SK-N-SH treated with all-trans-retinoic acid at 6 μM for 48 hours (cell line): ENCODE measurements around the gene BRINP3.

Source experiments
- ATAC-seq: fragments of 200-7000 bp; cut with Tn5 transposase; 3 replicates; pipeline ENCODE4 v1.9.1; 2020; ENCODE audit warnings: mild to moderate bottlenecking, moderate library complexity
- ARNTL ChIP-seq: fragments of 450-650 bp; formaldehyde crosslinking; IDR thresholded peaks from 2 replicates; pipeline ENCODE4 v1.5.0; 2020; ENCODE audit warnings: low read depth, mild to moderate bottlenecking, moderate library complexity, borderline replicate concordance
- BACH2 ChIP-seq: fragments of 250-450 bp; sonication (Bioruptor Pico); IDR thresholded peaks from 2 replicates; pipeline ENCODE4 v1.9.0; 2021; ENCODE audit warnings: mild to moderate bottlenecking, borderline replicate concordance
- CREB5 ChIP-seq: fragments of 250-450 bp; sonication (Bioruptor Pico); IDR thresholded peaks from 2 replicates; pipeline ENCODE4 v1.5.1; 2020; ENCODE audit warnings: low read depth, mild to moderate bottlenecking, moderate library complexity
- CSRNP3 ChIP-seq: fragments of 250-450 bp; sonication (Bioruptor Pico); IDR thresholded peaks from 2 replicates; pipeline ENCODE4 v1.5.1; 2021; ENCODE audit warnings: mild to moderate bottlenecking, moderate library complexity
- ESRRG ChIP-seq: fragments of 250-450 bp; sonication (Bioruptor Pico); IDR thresholded peaks from 2 replicates; pipeline ENCODE4 v1.6.1; 2021; ENCODE audit warnings: mild to moderate bottlenecking
- GLIS3 ChIP-seq: fragments of 250-450 bp; sonication (Bioruptor Pico); IDR thresholded peaks from 2 replicates; pipeline ENCODE4 v1.5.0; 2020; ENCODE audit warnings: mild to moderate bottlenecking, moderate library complexity
- ISL1 ChIP-seq: fragments of 250-450 bp; sonication (Bioruptor Pico); IDR thresholded peaks from 2 replicates; pipeline ENCODE4 v2.1.2; 2022; ENCODE audit warnings: mild to moderate bottlenecking, moderate library complexity
- OSR1 ChIP-seq: fragments of 250-450 bp; sonication (Bioruptor Pico); IDR thresholded peaks from 2 replicates; pipeline ENCODE4 v1.8.0; 2022; ENCODE audit warnings: moderate library complexity, mild to moderate bottlenecking, inconsistent platforms
- PATZ1 ChIP-seq: fragments of 250-450 bp; sonication (Bioruptor Pico); IDR thresholded peaks from 2 replicates; pipeline ENCODE4 v1.8.0; 2020; ENCODE audit warnings: mild to moderate bottlenecking, moderate library complexity, borderline replicate concordance
- POU6F1 ChIP-seq: fragments of 250-450 bp; sonication (Bioruptor Pico); IDR thresholded peaks from 2 replicates; pipeline ENCODE4 v1.8.0; 2021; ENCODE audit warnings: low read depth, mild to moderate bottlenecking, moderate library complexity, borderline replicate concordance
- PPARA ChIP-seq: fragments of 250-450 bp; sonication (Bioruptor Pico); IDR thresholded peaks from 2 replicates; pipeline ENCODE4 v1.5.0; 2020; ENCODE audit warnings: mild to moderate bottlenecking, borderline replicate concordance
- RARB ChIP-seq: fragments of 250-450 bp; sonication (Bioruptor Pico); IDR thresholded peaks from 2 replicates; pipeline ENCODE4 v1.8.0; 2021; ENCODE audit warnings: mild to moderate bottlenecking, moderate library complexity
- SNAI2 ChIP-seq: fragments of 250-450 bp; sonication (Bioruptor Pico); IDR thresholded peaks from 2 replicates; pipeline ENCODE4 v1.5.0; 2020; ENCODE audit warnings: mild to moderate bottlenecking, moderate library complexity
- TCF4 ChIP-seq: fragments of 250-450 bp; sonication (Bioruptor Pico); IDR thresholded peaks from 2 replicates; pipeline ENCODE4 v1.8.0; 2021; ENCODE audit warnings: mild to moderate bottlenecking, moderate library complexity, borderline replicate concordance
- TOX ChIP-seq: fragments of 250-450 bp; sonication (Bioruptor Pico); IDR thresholded peaks from 2 replicates; pipeline ENCODE4 v1.8.0; 2021; ENCODE audit warnings: mild to moderate bottlenecking, moderate library complexity, borderline replicate concordance
- TSHZ2 ChIP-seq: fragments of 250-450 bp; sonication (Bioruptor Pico); IDR thresholded peaks from 2 replicates; pipeline ENCODE4 v1.5.0; 2020; ENCODE audit warnings: mild to moderate bottlenecking, moderate library complexity
- ZC3H10 ChIP-seq: fragments of 250-450 bp; sonication (Bioruptor Pico); IDR thresholded peaks from 2 replicates; pipeline ENCODE4 v1.5.1; 2021; ENCODE audit warnings: mild to moderate bottlenecking, moderate library complexity
- ZFP3 ChIP-seq: fragments of 250-450 bp; sonication (Bioruptor Pico); IDR thresholded peaks from 2 replicates; pipeline ENCODE4 v1.5.0; 2020; ENCODE audit warnings: mild to moderate bottlenecking, moderate library complexity
- ZFP30 ChIP-seq: fragments of 450-650 bp; formaldehyde crosslinking; IDR thresholded peaks from 2 replicates; pipeline ENCODE4 v1.5.0; 2022; ENCODE audit warnings: mild to moderate bottlenecking, moderate library complexity
- ZNF565 ChIP-seq: fragments of 450-650 bp; formaldehyde crosslinking; conservative IDR thresholded peaks from 2 replicates; pipeline ENCODE4 v1.5.0; 2020; ENCODE audit warnings: low read depth, mild to moderate bottlenecking, moderate library complexity
- ZNF70 ChIP-seq: fragments of 450-650 bp; formaldehyde crosslinking; IDR thresholded peaks from 2 replicates; pipeline ENCODE4 v1.5.0; 2020; ENCODE audit warnings: mild to moderate bottlenecking, moderate library complexity
- ZNF8 ChIP-seq: fragments of 450-650 bp; formaldehyde crosslinking; IDR thresholded peaks from 2 replicates; pipeline ENCODE4 v1.5.0; 2020; ENCODE audit warnings: mild to moderate bottlenecking, moderate library complexity

Gene BRINP3

GRCh38 chr1:190243056-190243455, 234.6 kb downstream of the BRINP3 start:
- TF ChIP-seq RARB (CRISPR knock-in tag) (no peak), GLIS3 (CRISPR knock-in tag) (no peak), TOX (CRISPR knock-in tag) (no peak), PPARA (CRISPR knock-in tag) (no peak), SNAI2 (CRISPR knock-in tag) (no peak), PATZ1 (CRISPR knock-in tag) (no peak), ZNF565 (CRISPR knock-in tag) (no peak), ZFP3 (CRISPR knock-in tag) (no peak), TCF4 (CRISPR knock-in tag) (no peak), ZFP30 (CRISPR knock-in tag) (no peak), CSRNP3 (no peak), ZC3H10 (CRISPR knock-in tag) (no peak), TSHZ2 (CRISPR knock-in tag) (no peak), ISL1 (CRISPR knock-in tag) (no peak), BACH2 (CRISPR knock-in tag) (no peak), OSR1 (CRISPR knock-in tag) (no peak), ZNF8 (CRISPR knock-in tag) (no peak), ESRRG (CRISPR knock-in tag) (no peak), CREB5 (no peak), ARNTL (CRISPR knock-in tag) (no peak)
- no peak for ATAC-seq

- no peak for ATAC-seq
- TF ChIP-seq ZNF8 (CRISPR knock-in tag) (no peak), OSR1 (CRISPR knock-in tag) (no peak)
These were observed 251.7 kb downstream of the BRINP3 start for GRCh38 chr1:190226006-190226405.

GRCh38 chr1:190212450-190212849, 265.2 kb downstream of the BRINP3 start:
- ATAC-seq: no peak
- TF ChIP-seq PPARA (CRISPR knock-in tag) (no peak), ARNTL (CRISPR knock-in tag) (no peak), GLIS3 (CRISPR knock-in tag) (no peak), ZNF70 (CRISPR knock-in tag) (no peak), ZNF565 (CRISPR knock-in tag) (no peak), ISL1 (CRISPR knock-in tag) (no peak), OSR1 (CRISPR knock-in tag) (no peak), ZFP3 (CRISPR knock-in tag) (no peak), TCF4 (CRISPR knock-in tag) (no peak), POU6F1 (CRISPR knock-in tag) (no peak), TSHZ2 (CRISPR knock-in tag) (no peak), CREB5 (no peak), TOX (CRISPR knock-in tag) (no peak), SNAI2 (CRISPR knock-in tag) (no peak), ZNF8 (CRISPR knock-in tag) (no peak), BACH2 (CRISPR knock-in tag) (no peak), RARB (CRISPR knock-in tag) (no peak), ZFP30 (CRISPR knock-in tag) (no peak)
